CD4-positive, alpha-beta T cell (primary cell): Measurements from ENCODE around the gene PKNOX2. TPM values are rescaled to one million over a fixed set of nuclear protein-coding genes. Genes with fewer than 3 reads are reported as not detected.

ENCODE experiments used
- ATAC-seq: fragments of 200-7000 bp; cut with Tn5 transposase; one replicate; pipeline ENCODE4 v1.10.0; 2022; ENCODE audit warnings: mild to moderate bottlenecking; ENCODE audit not compliant: poor library complexity
- CTCF ChIA-PET: fragments of 350-600 bp; sonication (Branson Sonifier 250); formaldehyde crosslinking; loops from one replicate; lab custom pipeline; 2021; ENCODE audit warnings: antibody characterized with exemption, inconsistent platforms; lab: Charles Lee
- POLR2A ChIA-PET: fragments of 350-600 bp; sonication (Branson Sonifier 250); formaldehyde crosslinking; loops from one replicate; lab custom pipeline; 2021; ENCODE audit warnings: antibody characterized with exemption, inconsistent platforms; lab: Charles Lee
- DNase-seq, 14 experiments: peaks; one replicate each; pipeline ENCODE4 v3.0.0-alpha.2; 2013 to 2020; ENCODE audit warnings: mixed read lengths in 2 of 14
- H3K27ac ChIP-seq, 2 donors: one replicate each; pipeline versions ENCODE4 v1.5.1 to v1.7.0; 2013; ENCODE audit warnings: low read length in 2 of 2, low read depth in 1 of 2, mild to moderate bottlenecking in 1 of 2
- H3K27me3 ChIP-seq, 2 experiments: 1 replicate in 1 of 2; 2 replicates in 1 of 2; pipeline versions ENCODE4 v1.6.1 to v1.7.0; 2013; ENCODE audit warnings: low read length in 2 of 2, control low read depth in 1 of 2, mild to moderate bottlenecking in 1 of 2, moderate library complexity in 1 of 2; ENCODE audit not compliant: insufficient read depth in 2 of 2, control insufficient read depth in 1 of 2
- H3K36me3 ChIP-seq: one replicate; pipeline ENCODE4 v1.6.1; 2013; ENCODE audit warnings: low read length, control low read depth; ENCODE audit not compliant: insufficient read depth
- H3K4me1 ChIP-seq: one replicate; pipeline ENCODE4 v1.6.1; 2013; ENCODE audit warnings: low read length, control low read depth; ENCODE audit not compliant: insufficient read depth
- H3K4me3 ChIP-seq: one replicate; pipeline ENCODE4 v1.5.1; 2013; ENCODE audit warnings: mild to moderate bottlenecking, low read length, moderate library complexity
- H3K9me3 ChIP-seq, 2 experiments: 1 replicate in 1 of 2; 2 replicates in 1 of 2; pipeline versions ENCODE4 v1.6.1 to v1.7.0; 2013; ENCODE audit warnings: low read length in 2 of 2, mild to moderate bottlenecking in 2 of 2, control low read depth in 1 of 2, moderate library complexity in 1 of 2; ENCODE audit not compliant: control insufficient read depth in 1 of 2, insufficient read depth in 1 of 2
- H3K27ac Mint-ChIP-seq: one replicate; pipeline ENCODE4 v1.8.0; 2020; ENCODE audit warnings: mixed read lengths
- H3K27me3 Mint-ChIP-seq: one replicate; pipeline ENCODE4 v1.8.0; 2021; ENCODE audit warnings: mixed read lengths
- H3K36me3 Mint-ChIP-seq: one replicate; pipeline ENCODE4 v1.8.0; 2021; ENCODE audit warnings: low read depth, mixed read lengths
- H3K4me1 Mint-ChIP-seq: one replicate; pipeline ENCODE4 v1.8.0; 2021; ENCODE audit warnings: low read depth, mixed read lengths
- H3K4me3 Mint-ChIP-seq: one replicate; pipeline ENCODE4 v1.8.0; 2020; ENCODE audit warnings: mild to moderate bottlenecking, mixed read lengths
- H3K9me3 Mint-ChIP-seq: one replicate; pipeline ENCODE4 v1.8.0; 2020; ENCODE audit warnings: mixed read lengths
- CTCF ChIP-seq: fragments of 200-600 bp; IDR thresholded peaks from one replicate; pipeline ENCODE4 v1.8.0; 2022; ENCODE audit warnings: antibody characterized with exemption, mild to moderate bottlenecking
- intact Hi-C, 2 experiments: fragments of 100-400 bp; cut with DNase I in 1 of 2; cut with micrococcal nuclease in 1 of 2; formaldehyde crosslinking; loops; one replicate each; pipeline versions ENCODE4 v1.15.1 to v1.9.0; 2023 to 2025; cut with DNase I, micrococcal nuclease
- total RNA-seq, 174 experiments: library from RNA in 2 of 174; stranded (reverse) in 2 of 174; gene quantifications; one replicate each; pipeline ENCODE4 v1.2.3 and lab custom pipeline; 2021 to 2026

The PKNOX2 gene
- total RNA-seq, 2 experiments from 2014 or later, result not detected

- DNase-seq (no peak), ATAC-seq (no peak)
- Mint-ChIP-seq H3K36me3 (no peaks in the 10 kb centered on the region), H3K4me3 (no peak overlapping the region), H3K27ac (no peak overlapping the region), H3K4me1 (peaks cover 13% of the 10 kb centered on the region), H3K9me3 (no peaks in the 10 kb centered on the region), H3K27me3 (peaks cover 99% of the 10 kb centered on the region)
- CTCF ChIA-PET, result no interaction called here
- Histone ChIP-seq H3K27ac (no peak overlapping the region), H3K4me3 (no peak overlapping the region), H3K27me3 (peaks cover 69 to 79% of the 10 kb centered on the region in 2 experiments), H3K9me3 (peaks cover 0 to 12% of the 10 kb centered on the region in 2 experiments), H3K36me3 (no peaks in the 10 kb centered on the region), H3K4me1 (peaks cover 17% of the 10 kb centered on the region)
- POLR2A ChIA-PET, result no interaction called here
- intact Hi-C loops, result no loop called here
- TF ChIP-seq CTCF, result no peak
Observed at GRCh38 chr11:125170510-125171031, 6.0 kb downstream of the PKNOX2 start.

- H3K4me3 Mint-ChIP-seq, result no peak overlapping the region
- no peak overlapping the region for H3K4me3 ChIP-seq
- H3K27ac ChIP-seq, result no peak overlapping the region
- H3K27ac Mint-ChIP-seq, result no peak overlapping the region
- no peaks in the 10 kb centered on the region for H3K9me3 Mint-ChIP-seq
- DNase-seq, result no peak
- TF ChIP-seq CTCF, result no peak
- no peak for ATAC-seq
- peaks cover 98% of the 10 kb centered on the region for H3K27me3 Mint-ChIP-seq
- ChIA-PET POLR2A (no interaction called here), CTCF (no interaction called here)
- intact Hi-C loops, result no loop called here
- H3K36me3 Mint-ChIP-seq, result no peaks in the 10 kb centered on the region
- H3K36me3 ChIP-seq, result no peaks in the 10 kb centered on the region
- peaks cover 63 to 71% of the 10 kb centered on the region in 2 experiments for H3K27me3 ChIP-seq
- peaks cover 3% of the 10 kb centered on the region for H3K4me1 ChIP-seq
- no peaks in the 10 kb centered on the region for H3K9me3 ChIP-seq
- H3K4me1 Mint-ChIP-seq, result peaks cover 5% of the 10 kb centered on the region
Observed at GRCh38 chr11:125171974-125172373, 7.4 kb downstream of the PKNOX2 start.

GRCh38 chr11:125173027-125173426, 8.5 kb downstream of the PKNOX2 start:
- H3K27ac ChIP-seq, result no peak overlapping the region
- H3K27me3 ChIP-seq, result peaks cover 62 to 69% of the 10 kb centered on the region in 2 experiments
- H3K4me3 ChIP-seq, result no peak overlapping the region
- no peaks in the 10 kb centered on the region for H3K4me1 ChIP-seq
- POLR2A ChIA-PET, result interaction anchor here (1.6 kb wide), 1 partner anchor 13 kb away, joined by 3 read pairs; no protein-coding TSS in a partner anchor
- H3K36me3 ChIP-seq, result no peaks in the 10 kb centered on the region
- H3K27ac Mint-ChIP-seq, result no peak overlapping the region
- ATAC-seq (no peak), DNase-seq (no peak)
- H3K9me3 ChIP-seq, result no peaks in the 10 kb centered on the region
- H3K36me3 Mint-ChIP-seq, result no peaks in the 10 kb centered on the region
- intact Hi-C loops, result no loop called here
- no peaks in the 10 kb centered on the region for H3K9me3 Mint-ChIP-seq
- peaks cover 97% of the 10 kb centered on the region for H3K27me3 Mint-ChIP-seq
- H3K4me1 Mint-ChIP-seq, result peaks cover 2% of the 10 kb centered on the region
- H3K4me3 Mint-ChIP-seq, result no peak overlapping the region
- TF ChIP-seq CTCF, result no peak
- CTCF ChIA-PET, result no interaction called here
